ENCODE results near the gene FOXK2. TPM values are rescaled to one million over a fixed set of nuclear protein-coding genes. Genes with fewer than 3 reads are reported as not detected.

Gene FOXK2
- total RNA-seq, 1 donor from 2014 or later = 64.3 TPM

DNA sequence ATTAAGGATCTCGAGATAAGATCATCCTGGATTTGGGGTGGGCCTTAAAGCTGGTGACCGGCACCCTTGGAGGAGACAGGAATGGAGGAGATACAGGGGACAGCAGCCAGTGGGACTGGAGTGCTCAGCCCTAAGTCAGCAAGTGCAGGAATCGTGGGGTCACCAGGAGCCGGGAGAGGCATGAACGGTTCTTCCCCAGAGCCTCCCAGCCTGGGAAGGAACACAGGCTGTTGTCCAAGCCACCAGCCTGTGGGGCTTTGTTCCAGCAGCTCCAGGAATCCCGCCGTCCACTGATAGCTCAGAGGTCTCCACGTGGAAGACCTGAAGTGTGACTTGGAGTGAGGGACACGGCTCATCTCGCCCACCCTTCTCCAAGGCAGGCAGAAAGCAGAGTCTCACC, 131.2 kb downstream of the FOXK2 start:
- Mint-ChIP-seq H3K27ac (ENCODE audit: unreplicated experiment) (no peak overlapping the region), H3K9me3 (ENCODE audit: unreplicated experiment) (no peaks in the 10 kb centered on the region), H3K4me1 (ENCODE audit: unreplicated experiment) (peaks cover 9% of the 10 kb centered on the region), H3K36me3 (ENCODE audit: low read depth, unreplicated experiment) (no peaks in the 10 kb centered on the region), H3K27me3 (ENCODE audit: unreplicated experiment) (peaks cover 14% of the 10 kb centered on the region), H3K4me3 (ENCODE audit: unreplicated experiment) (no peak overlapping the region)
- DNase-seq (ENCODE audit: low spot score) = no peak
- TF ChIP-seq, protein P1, sequence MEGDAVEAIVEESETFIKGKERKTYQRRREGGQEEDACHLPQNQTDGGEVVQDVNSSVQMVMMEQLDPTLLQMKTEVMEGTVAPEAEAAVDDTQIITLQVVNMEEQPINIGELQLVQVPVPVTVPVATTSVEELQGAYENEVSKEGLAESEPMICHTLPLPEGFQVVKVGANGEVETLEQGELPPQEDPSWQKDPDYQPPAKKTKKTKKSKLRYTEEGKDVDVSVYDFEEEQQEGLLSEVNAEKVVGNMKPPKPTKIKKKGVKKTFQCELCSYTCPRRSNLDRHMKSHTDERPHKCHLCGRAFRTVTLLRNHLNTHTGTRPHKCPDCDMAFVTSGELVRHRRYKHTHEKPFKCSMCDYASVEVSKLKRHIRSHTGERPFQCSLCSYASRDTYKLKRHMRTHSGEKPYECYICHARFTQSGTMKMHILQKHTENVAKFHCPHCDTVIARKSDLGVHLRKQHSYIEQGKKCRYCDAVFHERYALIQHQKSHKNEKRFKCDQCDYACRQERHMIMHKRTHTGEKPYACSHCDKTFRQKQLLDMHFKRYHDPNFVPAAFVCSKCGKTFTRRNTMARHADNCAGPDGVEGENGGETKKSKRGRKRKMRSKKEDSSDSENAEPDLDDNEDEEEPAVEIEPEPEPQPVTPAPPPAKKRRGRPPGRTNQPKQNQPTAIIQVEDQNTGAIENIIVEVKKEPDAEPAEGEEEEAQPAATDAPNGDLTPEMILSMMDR (IDR thresholded peaks at IDR 0.05; ENCODE audit: unreplicated experiment) = no peak

DNA sequence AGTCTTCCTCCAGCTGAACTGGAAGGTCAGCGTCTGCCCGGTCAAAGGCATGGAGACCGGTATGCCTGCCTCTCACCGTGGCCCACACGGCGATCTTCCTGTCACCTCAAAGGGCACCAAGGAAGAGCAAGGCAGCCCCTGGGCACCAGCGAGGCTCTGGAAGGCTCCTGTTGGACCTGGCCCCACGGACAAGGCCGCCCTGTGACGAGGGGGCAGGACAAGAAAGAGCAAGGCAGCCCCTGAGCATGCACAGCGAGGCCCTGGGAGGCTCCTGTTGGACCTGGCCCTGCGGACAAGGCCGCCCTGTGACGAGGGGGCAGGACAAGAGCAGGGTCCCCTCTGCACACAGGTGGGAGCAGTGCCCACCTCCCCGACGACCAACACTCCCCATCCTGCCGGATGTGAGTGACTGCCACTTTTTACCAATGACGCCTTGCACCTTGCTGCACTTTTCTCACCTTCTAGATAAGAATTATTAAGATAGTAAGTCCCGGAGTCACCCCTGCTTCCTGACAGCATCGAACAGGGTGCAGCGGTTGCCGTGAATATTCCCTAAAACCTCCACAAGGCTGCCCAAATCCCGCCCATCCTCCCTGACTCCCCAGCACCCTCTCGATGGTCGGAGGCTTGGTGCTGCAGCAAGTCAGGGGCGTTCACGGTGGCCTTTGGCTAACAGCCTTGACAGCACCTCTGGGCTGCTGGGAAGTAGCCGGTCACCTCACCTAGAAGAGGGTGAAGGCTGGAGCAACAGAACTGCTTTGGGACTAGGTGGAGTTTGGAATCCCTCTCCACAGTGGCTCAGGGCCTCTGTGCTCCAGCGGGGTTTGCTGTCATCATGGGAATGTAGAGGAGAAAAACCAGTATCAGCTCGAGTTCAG, 134.4 kb downstream of the FOXK2 start:
- DNase-seq (ENCODE audit: low spot score) = no peak
- Mint-ChIP-seq H3K27me3 (ENCODE audit: unreplicated experiment) (peaks cover 6% of the 10 kb centered on the region), H3K36me3 (ENCODE audit: low read depth, unreplicated experiment) (peaks cover 7% of the 10 kb centered on the region), H3K9me3 (ENCODE audit: unreplicated experiment) (no peaks in the 10 kb centered on the region), H3K4me3 (ENCODE audit: unreplicated experiment) (no peak overlapping the region), H3K27ac (ENCODE audit: unreplicated experiment) (no peak overlapping the region), H3K4me1 (ENCODE audit: unreplicated experiment) (peaks cover 5% of the 10 kb centered on the region)
- TF ChIP-seq, protein P1 (IDR thresholded peaks at IDR 0.05; ENCODE audit: unreplicated experiment) = no peak

Other genes starting within 250 kb of the FOXK2 start
- 149 TPM for gene CSNK1D, start 246.0 kb upstream of the FOXK2 start, total RNA-seq (ENCODE audit: unreplicated experiment)
- not detected for gene CD7, start 202.1 kb upstream of the FOXK2 start, total RNA-seq (ENCODE audit: unreplicated experiment)
- gene SECTM1, start 186.0 kb upstream of the FOXK2 start, total RNA-seq (ENCODE audit: unreplicated experiment) = not detected
- gene TEX19, start 160.5 kb upstream of the FOXK2 start, total RNA-seq (ENCODE audit: unreplicated experiment) = 0.26 TPM
- not detected for gene UTS2R, start 148.0 kb upstream of the FOXK2 start, total RNA-seq (ENCODE audit: unreplicated experiment)
- 22.0 TPM for gene HEXD, start 101.4 kb upstream of the FOXK2 start, total RNA-seq (ENCODE audit: unreplicated experiment)
- 15.7 TPM for gene OGFOD3, start 101.1 kb upstream of the FOXK2 start, total RNA-seq (ENCODE audit: unreplicated experiment)
- gene CYBC1, start 69.0 kb upstream of the FOXK2 start, total RNA-seq (ENCODE audit: unreplicated experiment) = 75.7 TPM
- 88.7 TPM for gene NARF, start 61.0 kb upstream of the FOXK2 start, total RNA-seq (ENCODE audit: unreplicated experiment)
- gene WDR45B, start 128.7 kb downstream of the FOXK2 start, total RNA-seq (ENCODE audit: unreplicated experiment) = 74.1 TPM
- 6.7 TPM for gene RAB40B, start 179.0 kb downstream of the FOXK2 start, total RNA-seq (ENCODE audit: unreplicated experiment)
- gene FN3KRP, start 197.0 kb downstream of the FOXK2 start, total RNA-seq (ENCODE audit: unreplicated experiment) = 27.9 TPM
- 10.6 TPM for gene FN3K, start 215.9 kb downstream of the FOXK2 start, total RNA-seq (ENCODE audit: unreplicated experiment)
- 207 TPM for gene TBCD, start 232.3 kb downstream of the FOXK2 start, total RNA-seq (ENCODE audit: unreplicated experiment)